ENCODE results near the gene YJEFN3. TPM values are rescaled to one million over a fixed set of nuclear protein-coding genes. Genes with fewer than 3 reads are reported as not detected.
A peak's percentile ranks its signal among the peaks of the same experiment; 100 is the strongest.

YJEFN3 gene
- total and polyA plus RNA-seq, 2 of the 8 experiments (the other 6 are each of a cell fraction or from before 2014, with no cell fraction given), result 5.7 to 9.4 TPM

DNA sequence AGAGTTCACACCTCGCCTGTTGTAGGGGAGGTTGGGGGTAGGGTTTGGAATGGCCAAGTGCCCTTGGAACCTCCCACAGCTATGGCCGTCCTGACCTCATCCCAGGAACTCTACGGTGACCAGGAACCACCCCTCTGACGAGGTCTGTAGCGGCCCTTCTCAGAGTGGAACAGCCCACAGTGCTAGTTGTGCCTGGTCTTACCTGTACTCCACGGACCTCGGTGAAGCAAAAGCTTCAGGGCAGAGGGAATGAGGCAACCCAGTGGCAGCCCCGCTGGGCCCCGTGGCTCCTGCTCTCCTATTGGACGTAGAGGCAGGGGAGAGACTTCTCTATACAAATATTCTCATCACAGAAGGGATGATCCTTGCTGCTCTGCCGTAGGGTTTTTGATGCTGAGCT lies 20.5 kb upstream of the YJEFN3 start:
- FAIRE-seq (no peak), DNase-seq (ENCODE audit: low read depth in 1 of 2, low spot score in 2 of 2) (no peak)
- H3K4me3 ChIP-seq (ENCODE audit: extremely low read depth in 1 of 4, insufficient read depth in 2 of 4, low read depth in 3 of 4, low read length in 4 of 4), result no peak overlapping the region
- no peak overlapping the region for H2BK120ac ChIP-seq (replicated peaks; ENCODE audit: low read depth, low read length)
- peaks cover 3% of the 10 kb centered on the region for H3K79me1 ChIP-seq (ENCODE audit: low read depth, low read length)
- no peaks in the 10 kb centered on the region for H3K9me3 ChIP-seq (ENCODE audit: insufficient read depth in 2 of 2, low read depth in 1 of 2, low read length in 1 of 2)
- no peak overlapping the region for H3K4ac ChIP-seq (replicated peaks; ENCODE audit: insufficient read length, low read depth, low read length)
- H4K5ac ChIP-seq (ENCODE audit: insufficient read length, low read depth, low read length), result no peak overlapping the region
- no peak overlapping the region for H2AFZ ChIP-seq (ENCODE audit: low read length)
- WGBS, 2 experiments (ENCODE audit: extremely low coverage in 1 of 2, insufficient coverage in 1 of 2, insufficient read length in 1 of 2, insufficient replicate concordance in 2 of 2, low coverage in 1 of 2, low lambda C conversion rate in 2 of 2, missing lambda C conversion rate in 1 of 2), result 89% methylated on average over 11 of the region's 11 CpGs; no CpG with 5 or more reads in 1 of the 2 experiments
- TF ChIP-seq POLR2A (IDR thresholded peaks at IDR 0.05; ENCODE audit: control extremely low read depth in 1 of 2, low read depth in 2 of 2, low read length in 2 of 2), result peak in 1 of 2 experiments; percentile 50; a peak in 1 of 3 replicates
- no peak for TF ChIP-seq GTF2F1 (IDR thresholded peaks at IDR 0.05; ENCODE audit: borderline replicate concordance, low read depth, low read length)
- TF ChIP-seq POLR2AphosphoS5 (IDR thresholded peaks at IDR 0.05; ENCODE audit: low read depth, low read length), result peak; percentile 43; the same call in 1 of the 2 replicates
- H4K8ac ChIP-seq (ENCODE audit: extremely low read depth, insufficient read depth, low read length), result no peak overlapping the region
- no peak overlapping the region for H3K18ac ChIP-seq (ENCODE audit: extremely low read depth, low read length)
- H3K23ac ChIP-seq (ENCODE audit: insufficient read length), result no peak overlapping the region
- no peak overlapping the region for H3K14ac ChIP-seq (ENCODE audit: insufficient read length)
- H4K20me1 ChIP-seq (replicated peaks in 1 of 2; ENCODE audit: control insufficient read depth in 1 of 2, insufficient read depth in 2 of 2, low read length in 2 of 2), result peaks cover 0 to 2% of the 10 kb centered on the region in 2 experiments
- H2BK20ac ChIP-seq (ENCODE audit: low read length), result no peak overlapping the region
- H3K36me3 ChIP-seq (ENCODE audit: control insufficient read depth in 2 of 4, insufficient read depth in 4 of 4, low read length in 3 of 4), result peaks cover 7 to 35% (median 18%) of the 10 kb centered on the region in 4 experiments; a peak in 5 of 8 replicates
- no peak overlapping the region for H3K4me2 ChIP-seq (ENCODE audit: insufficient read depth in 1 of 2, low read depth in 2 of 2, low read length in 2 of 2)
- H3K23me2 ChIP-seq (ENCODE audit: low read depth, low read length), result peaks cover 2% of the 10 kb centered on the region; the same call in 1 of the 2 replicates
- H3K9ac ChIP-seq (replicated peaks in 1 of 4; ENCODE audit: extremely low read depth in 1 of 4, low read depth in 3 of 4, low read length in 3 of 4), result no peak overlapping the region
- POLR2A ChIA-PET (ENCODE audit: partially characterized antibody), result interaction anchor here (0.6 to 1.6 kb wide), 9 partner anchors 8 to 103 kb away, joined by 3 to 6 read pairs (median 3); partner anchors contain the start of genes GATAD2A and NDUFA13
- peak overlapping the region; percentile 10; the same call in 1 of the 2 replicates for H3K27ac ChIP-seq (ENCODE audit: low read depth, low read length)
- no peaks in the 10 kb centered on the region for H3K79me2 ChIP-seq (ENCODE audit: control insufficient read depth in 1 of 2, insufficient read depth in 2 of 2, low read length in 2 of 2)
- no peak overlapping the region for H4K91ac ChIP-seq (replicated peaks; ENCODE audit: insufficient read length, low read length)
- CTCF ChIA-PET (ENCODE audit: partially characterized antibody), result interaction anchor here (0.6 to 3.2 kb wide), 6 partner anchors 13 to 166 kb away, joined by 3 to 22 read pairs (median 4); no protein-coding TSS in a partner anchor
- no peak overlapping the region for H2BK5ac ChIP-seq (ENCODE audit: low read depth, low read length)
- no peak overlapping the region for H2BK15ac ChIP-seq (ENCODE audit: low read length)
- H3K4me1 ChIP-seq (replicated peaks in 1 of 4; ENCODE audit: control insufficient read depth in 3 of 4, insufficient read depth in 4 of 4, low read length in 3 of 4), result no peaks in the 10 kb centered on the region
- no peak overlapping the region for H3K56ac ChIP-seq (replicated peaks; ENCODE audit: insufficient read length, low read depth, low read length)
- no peak overlapping the region for H2AK5ac ChIP-seq (ENCODE audit: low read depth, low read length)
- no peak overlapping the region for H2BK12ac ChIP-seq (ENCODE audit: low read depth, low read length)
- no peaks in the 10 kb centered on the region for H3K27me3 ChIP-seq (replicated peaks in 1 of 4; ENCODE audit: control insufficient read depth in 3 of 4, extremely low read depth in 1 of 4, insufficient read depth in 3 of 4, low read length in 3 of 4)

All from H1 (cell line).